IMR-90 (cell line): ENCODE measurements around the gene HEXD.

Source experiments
- CTCF ChIP-seq: conservative IDR thresholded peaks from 2 replicates; pipeline ENCODE4 v1.5.1; 2012; ENCODE audit warnings: mild to moderate bottlenecking, low read depth, low read length, improper control_type of control experiment
- POLR2A ChIP-seq: IDR thresholded peaks from 2 replicates; pipeline ENCODE4 v1.6.1; 2012; ENCODE audit warnings: mild to moderate bottlenecking, low read depth, low read length

- no peak for TF ChIP-seq CTCF
- TF ChIP-seq POLR2A, result no peak
Measured at GRCh38 chr17:82396601-82397435, 21.3 kb upstream of the HEXD start.
